Kasumi-1 (cell line): ENCODE results near the gene SPTB.

ENCODE experiments used
- DNase-seq, 2 experiments: peaks; one replicate each; lab custom pipeline; 2025; lab: John Stamatoyannopoulos, UW

Gene SPTB

DNA sequence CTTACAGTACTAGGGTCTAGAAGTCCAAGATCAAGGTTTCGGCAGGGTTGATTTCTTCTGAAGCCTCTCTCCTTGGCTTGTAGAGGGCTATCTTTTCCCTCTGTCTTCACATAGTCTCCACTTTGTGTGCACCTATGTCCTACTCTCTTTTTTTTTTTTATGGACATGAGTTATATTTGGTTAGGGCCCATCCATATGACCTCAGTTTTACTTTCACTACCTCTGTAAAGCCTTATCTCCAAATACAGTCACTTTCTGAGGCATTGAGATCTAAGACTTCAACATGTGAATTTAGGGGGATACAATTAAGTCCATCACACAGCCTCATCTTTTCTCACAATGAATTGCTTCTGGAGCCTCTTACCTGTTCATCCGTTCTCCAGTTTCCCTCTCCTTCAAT lies 5.9 kb upstream of the SPTB start:
- DNase-seq: no peak

DNA sequence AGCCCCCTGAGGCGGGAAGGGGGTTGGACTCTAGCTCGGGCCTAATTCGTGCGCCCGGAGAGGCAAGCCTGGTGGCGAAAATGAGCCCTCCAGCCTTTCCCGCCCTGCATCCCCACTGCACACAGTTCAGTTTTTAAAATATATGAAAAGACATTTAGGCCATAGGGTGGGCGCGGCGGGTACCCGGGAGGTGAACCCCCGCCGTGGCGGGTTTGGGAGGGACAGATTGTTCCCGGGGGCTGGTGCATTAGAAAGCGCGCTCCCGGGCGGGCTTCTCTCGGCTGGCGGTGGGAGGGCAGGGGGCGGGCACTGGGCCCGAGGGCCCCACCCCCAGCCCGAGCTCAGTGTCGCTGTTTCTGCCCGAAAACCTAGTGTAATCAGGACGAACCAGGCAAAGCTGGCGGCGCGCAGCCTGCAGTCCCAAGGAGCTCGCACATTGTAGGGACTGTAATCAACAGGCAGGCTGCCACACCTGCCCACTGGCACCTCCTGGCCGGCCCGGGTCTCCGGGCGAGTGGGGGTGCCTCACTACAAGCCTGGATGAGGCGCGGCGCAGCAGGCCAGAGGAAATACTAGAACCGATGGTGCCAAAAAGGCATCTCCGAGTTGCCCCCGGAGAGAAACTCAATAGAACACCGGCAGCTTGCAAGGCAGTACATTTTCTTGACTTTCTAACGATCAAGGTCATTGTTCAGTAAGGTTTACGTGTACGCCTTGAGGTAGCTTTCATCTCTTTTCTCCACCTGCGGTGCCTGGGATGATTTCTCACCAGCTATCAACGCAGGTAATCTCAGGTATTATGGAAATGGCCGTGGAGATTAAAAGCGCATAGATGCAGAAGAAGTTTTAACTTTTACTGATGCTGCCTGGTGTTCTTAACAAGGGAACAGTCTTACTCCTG lies 764 bp upstream of the SPTB start:
- peak; percentile 14 to 26 for DNase-seq

DNA sequence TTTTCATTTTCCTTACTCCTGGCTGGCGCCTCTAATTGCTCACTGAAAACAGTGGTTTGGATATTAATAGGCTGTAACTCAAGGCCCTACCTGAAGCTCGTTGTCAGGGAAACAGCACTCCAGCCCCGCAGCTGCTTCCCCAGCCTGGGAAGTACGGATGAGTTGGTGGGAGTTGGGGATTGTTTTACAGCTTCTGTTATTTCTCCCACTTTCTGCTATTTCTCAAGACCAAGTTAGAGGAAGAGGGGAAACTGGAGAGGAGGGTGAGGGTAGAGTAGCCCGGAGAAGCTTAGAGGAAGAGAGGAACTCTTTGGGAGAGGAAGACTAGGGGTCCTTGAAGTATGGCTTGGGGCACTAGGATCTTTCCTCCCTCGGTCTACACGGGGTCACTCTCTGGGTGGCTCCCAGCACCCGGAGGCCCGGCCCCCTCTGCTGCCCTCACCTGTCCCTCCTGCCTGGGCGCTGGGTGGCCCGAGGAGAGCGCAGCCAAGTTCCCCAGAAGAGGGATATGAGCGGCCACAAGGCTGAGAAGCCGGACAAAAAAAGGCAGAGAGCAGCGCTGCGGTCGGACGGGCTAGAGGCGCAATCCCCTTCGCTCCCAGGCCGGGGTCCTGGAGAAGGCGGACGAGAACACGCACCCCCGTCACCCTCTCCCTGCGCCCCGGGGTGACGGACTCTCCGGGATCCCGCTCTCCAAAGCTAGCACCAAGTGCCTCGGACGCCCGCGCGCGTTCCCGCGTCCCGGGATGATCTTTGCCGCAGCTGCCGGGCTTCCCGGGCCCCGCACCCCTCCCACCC lies 671 bp downstream of the SPTB start:
- DNase-seq: no peak

DNA sequence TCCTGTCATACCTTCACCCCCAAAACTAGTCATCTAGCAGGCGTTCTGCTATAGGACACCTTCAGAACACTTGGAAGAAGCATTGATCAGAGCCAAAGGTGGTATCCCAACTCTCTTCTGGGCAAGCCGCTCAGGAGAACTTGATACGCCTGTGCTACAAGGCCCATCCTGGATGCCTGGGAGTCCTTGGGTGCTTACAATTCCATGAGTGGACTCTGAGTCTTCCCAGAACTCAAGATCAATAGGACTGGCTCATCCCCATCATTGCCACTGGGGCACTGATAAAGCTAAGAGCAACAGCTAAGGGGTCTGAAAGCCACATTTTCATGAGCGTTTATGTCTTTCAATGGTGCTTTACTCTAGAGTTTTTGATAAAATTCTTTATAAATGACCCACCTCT lies 1.9 kb downstream of the SPTB start:
- no peak for DNase-seq

DNA sequence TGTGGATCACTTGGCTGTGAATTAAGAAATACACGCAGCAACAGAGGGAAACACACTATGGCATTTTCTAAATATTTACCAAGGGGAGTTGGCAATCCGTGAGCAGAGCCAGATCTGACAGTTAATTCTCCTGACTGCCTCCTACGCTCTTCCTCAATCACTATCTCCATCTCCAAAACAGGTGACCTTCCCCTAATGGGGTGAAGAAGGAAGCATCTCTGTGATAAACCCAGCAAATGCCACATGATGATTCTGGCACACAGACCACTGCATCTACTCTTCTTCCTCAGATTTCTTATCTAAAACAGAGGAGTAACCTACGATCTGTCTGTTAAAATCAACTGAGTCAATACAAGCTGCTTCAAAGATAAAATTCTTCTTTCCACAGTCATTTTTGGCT lies 4.4 kb downstream of the SPTB start:
- DNase-seq: no peak

DNA sequence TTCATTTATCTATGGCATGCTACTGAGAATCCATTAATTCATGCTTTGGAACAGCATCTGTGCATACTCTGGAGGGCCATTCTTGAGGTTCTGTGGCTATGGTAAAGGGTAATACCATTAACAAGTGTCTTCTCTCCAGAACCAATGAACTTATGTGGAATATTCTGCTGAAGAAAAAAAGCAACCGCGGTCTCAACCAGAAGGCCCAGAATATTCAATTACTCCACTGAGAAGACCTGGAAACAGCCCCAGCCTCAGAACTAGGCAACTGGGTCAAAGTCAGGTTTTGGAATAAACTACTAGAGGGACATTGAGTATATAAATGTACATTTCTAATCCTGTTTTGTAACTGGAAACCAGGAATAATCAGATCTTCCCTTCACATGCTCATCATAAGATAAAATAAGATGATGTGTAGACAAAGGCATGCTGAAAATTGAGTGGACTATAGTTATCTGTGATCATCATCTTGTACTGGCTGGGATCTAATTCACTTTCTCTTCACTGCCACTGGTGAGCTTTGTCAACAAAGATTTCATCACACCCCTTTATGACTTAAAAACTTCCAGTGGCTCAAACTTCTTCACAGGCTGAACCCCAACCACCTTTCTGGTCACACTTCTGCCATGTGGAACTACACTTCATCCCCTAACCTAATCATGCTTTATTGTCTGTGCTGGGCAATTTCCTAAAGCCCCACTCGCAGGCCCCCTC lies 6.0 kb downstream of the SPTB start:
- DNase-seq: no peak

DNA sequence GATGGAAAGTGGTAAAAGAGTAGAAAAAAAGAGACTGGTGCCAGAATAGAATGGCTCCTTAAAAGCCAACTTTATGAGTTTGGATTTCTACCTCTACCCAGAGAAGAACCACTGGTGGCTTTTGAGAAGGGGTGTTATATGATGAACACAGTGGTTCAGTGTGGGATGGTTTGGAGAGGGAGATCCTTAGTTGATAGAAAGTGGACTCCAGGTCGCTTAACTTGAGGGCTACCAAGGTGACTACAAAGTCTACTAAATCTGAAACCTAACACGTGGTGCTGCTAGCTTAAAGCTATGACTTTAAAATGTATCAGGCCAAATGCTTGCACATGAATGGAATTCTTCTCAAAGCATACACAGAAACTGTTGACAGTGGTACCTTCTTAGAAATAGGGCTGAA lies 8.4 kb downstream of the SPTB start:
- DNase-seq: no peak

DNA sequence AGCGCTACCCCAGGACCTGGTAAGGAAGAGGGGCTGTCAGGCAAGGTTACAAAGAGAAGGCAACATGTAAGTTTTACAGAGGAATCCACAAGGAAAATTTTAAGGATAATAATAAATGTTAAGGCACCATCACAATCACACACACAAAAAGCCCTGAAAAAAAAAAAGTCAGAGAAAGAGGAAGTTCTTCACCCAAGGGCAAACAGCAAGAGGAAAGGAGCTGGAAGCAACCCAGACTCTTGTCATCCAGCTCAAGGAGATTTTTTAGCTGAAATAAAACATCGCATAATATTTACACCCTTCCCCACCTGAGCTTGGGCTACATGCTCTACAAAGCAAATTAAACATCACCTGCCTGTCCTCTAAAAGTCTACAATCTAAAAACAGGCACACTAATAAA lies 9.5 kb downstream of the SPTB start:
- peak; percentile 61 to 75 for DNase-seq

DNA sequence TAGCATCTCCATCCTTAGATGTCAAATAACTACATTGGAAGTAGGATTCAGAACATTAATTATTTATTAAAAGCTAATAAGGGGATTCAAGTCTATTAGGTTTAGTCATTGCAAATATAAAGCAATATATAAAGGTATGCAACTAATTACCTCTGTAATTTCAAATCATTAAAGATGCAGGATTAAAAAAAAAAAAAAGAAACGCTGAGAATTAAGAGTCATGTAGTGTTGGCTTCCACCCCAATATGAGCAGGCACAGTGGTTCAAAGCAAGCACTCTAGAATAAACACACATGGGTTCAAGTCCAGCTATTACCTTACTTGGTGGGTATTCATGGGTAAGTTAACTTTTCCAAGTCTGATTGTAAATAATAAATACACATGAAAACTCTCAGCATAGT lies 10.9 kb downstream of the SPTB start:
- no peak for DNase-seq

DNA sequence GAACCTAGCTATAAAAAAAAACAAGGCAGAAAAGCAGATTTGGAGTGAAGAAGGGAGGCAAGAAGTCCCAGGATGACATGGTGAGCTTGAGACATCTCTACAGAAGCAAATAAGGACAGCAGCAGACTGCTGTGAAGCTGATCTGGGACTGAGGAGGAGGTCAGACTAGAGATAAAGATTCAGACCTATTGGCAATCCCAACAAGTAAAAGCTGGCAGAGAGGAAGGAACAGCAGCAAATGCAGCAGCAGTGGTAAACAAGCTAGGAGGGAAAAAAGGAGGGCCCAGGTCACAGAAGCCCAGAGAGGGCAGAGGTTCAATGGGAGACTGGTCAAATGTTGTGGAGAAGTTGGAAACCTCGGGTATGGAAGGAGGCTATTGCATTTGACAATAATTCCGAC lies 11.3 kb downstream of the SPTB start:
- no peak for DNase-seq

DNA sequence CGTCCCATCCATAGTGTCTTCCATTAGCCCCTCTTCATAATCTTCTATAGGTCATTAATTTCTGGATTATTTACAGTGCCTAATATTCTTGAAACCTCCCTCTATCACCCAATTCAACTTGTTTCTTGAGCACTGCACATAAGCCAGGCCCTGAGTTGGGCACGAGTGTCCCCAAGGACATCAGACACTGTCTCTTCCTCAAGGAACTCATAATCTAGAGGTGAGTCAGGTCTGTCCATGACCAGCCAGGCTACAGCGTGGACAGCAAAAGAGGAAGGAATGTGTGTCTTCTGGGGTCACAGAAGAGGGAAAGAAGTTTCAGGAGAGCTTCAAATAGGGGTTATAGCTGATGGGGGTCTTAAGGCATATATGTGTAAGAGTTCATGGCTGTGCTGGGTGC lies 12.5 kb downstream of the SPTB start:
- DNase-seq: no peak

DNA sequence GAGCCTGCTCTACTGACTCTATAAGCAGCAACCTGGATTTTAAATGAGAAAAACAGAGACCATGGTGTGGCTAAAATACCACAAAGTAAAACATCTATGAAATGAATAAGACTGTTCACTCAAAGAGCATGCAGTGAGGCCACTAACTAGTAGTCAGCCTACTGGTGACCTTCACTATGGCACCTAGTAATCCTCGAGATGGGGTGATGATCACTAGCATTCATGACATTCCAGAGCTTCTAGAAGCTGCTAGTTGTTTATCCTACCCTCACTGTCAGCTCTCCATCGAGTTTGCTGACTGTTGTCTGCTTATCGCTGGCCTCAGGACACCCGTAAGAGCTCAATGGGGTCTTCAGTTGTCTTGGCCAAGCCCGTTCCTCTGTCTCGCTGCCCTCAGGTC lies 13.7 kb downstream of the SPTB start:
- no peak for DNase-seq

DNA sequence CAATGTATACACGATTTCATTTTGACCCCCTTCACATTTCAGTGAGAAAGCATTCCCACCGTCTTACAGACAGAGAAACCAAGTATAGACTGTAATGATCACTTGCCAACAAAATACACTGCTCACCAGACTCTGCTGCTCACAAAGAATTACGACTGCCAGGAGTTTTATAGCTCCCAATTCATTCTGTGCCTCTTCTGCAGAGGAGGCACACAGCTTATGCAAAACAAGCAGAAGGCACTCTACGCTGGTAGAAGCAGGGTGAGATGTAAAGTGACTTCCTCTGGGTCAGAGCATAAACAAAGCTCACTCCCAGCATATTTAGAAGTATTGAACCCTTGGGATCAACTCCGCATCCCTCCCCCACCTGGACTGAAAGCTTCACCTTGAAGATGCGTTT lies 14.6 kb downstream of the SPTB start:
- no peak for DNase-seq

DNA sequence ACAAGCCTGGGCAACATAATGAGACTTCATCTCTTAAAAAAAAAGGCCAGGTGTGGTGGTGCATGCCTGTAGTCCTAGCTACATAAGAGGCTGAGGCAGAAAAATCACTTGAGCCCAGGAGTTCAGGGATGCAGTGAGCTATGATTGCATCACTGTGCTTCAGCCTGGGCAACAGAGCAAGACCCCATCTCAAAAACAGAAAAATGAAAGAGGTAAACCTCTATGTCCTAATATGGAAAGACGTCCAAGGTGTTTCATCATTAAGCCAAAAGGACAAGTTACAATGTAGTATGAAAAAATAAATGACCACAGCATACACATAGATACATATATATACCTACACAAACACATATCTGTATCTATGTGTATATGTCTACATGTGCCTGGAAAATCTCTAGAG lies 15.4 kb downstream of the SPTB start:
- DNase-seq: no peak

DNA sequence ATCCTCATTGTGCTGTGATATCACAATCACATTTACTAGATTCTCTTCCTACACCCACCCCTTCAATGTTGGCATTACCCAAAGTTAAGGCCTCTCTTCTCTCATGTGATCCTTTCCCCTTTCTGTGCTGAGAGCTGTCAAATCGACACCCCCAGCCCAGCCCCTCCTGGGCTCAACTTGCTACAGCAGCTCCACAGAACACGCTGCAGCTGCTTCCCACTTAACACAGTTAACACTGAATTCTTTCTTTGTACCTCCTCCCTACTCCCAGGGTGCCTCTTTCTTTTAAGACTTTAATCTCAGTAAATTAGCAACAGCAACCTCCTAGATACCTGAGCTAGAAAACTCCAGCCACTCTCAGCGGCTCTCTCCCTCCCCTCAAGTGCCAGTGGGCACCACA lies 17.8 kb downstream of the SPTB start:
- DNase-seq: no peak

DNA sequence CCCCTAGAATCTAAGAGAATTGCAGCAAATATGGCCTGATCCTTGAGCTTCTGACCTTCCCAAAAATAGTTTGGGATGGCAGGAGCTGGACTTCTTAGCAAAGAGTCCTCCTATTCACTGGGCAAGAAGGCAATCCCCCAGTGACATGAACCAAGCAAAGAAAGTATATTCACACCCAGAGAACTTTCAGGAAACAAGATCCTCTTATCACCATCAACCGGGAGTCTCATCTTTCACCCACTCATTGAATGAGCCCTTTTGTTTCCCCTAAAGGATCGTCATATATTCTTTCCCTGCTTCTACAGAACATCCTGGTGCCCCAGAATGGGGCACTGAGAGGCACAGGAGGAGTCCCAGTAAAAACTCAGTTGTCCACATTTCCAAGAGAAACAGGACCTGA lies 19.7 kb downstream of the SPTB start:
- no peak for DNase-seq

DNA sequence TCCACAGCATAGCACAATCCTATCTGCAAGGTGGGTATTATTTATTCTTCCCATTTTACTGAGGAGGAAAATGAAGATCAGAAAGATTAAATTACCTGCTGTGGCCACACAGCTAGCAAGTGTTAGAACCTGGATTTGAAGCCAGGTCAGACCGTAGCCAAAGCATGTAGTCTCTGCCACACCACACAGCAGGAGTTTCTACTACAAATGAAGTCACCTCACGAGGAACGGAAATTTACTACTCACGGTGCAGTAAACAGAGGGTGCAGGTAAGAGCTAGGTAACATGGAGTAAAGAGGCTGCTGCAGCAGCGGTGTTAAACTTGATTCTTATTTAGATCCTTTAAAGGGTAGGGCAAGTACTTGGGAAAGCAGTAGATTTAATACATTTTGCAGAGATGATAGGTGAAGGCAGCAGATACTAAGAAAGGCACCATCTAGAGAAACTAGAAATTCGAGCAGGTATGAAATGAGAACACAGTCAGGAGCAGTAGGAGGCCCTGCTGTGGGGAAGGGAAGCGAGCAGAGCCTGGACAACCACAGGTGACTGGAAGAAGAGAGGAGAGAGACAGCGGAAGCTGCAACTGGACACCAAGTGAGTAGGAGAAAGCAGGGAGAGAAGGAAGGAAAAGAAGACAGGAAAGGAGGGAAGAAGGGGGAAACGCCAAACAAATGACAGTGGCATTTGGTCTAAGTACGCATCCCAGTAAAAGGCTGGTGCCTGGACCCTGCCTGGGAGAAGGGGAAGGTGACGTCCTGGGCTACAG lies 21.5 kb downstream of the SPTB start:
- DNase-seq: no peak

DNA sequence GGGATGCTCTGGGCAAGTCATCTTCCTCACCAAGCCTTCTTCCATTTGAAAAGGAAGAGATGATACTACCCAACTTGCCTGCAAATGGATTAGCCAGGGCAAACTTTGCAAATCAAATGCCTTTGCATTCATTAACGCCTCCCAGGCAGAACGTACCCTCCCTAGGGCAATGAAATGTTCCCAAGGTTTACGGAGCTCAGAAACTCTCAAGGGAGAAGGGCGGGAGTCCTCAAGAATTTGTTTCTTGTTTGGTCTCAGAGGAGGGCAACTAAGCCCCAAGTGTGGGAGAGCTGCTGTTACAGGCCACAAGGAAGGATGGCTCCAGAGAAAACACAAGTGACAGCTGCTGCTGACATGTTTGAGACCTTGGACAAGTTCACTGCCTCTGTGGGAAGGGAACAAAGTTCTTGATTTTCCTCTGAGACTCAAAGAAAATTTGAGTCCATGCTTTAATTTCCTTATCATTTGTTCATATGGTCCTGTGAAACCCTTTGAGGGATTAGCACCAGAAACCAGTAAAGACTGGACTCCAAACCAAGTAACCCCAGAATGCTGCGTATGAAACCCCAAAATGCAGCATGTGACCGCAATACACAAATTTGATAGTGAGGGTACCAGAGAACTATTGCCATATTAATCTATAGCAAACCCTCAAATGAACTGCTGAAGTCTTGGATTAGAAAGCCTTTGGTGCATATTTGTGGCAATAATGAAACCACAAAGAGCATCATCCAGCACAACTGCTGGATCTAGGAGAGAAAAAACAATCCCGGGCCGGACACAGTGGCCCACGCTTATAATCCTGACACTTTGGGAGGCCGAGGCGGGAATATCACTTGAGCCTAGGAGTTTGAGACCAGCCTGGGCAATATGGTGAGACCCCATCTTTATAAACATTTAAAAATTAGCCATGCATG lies 22.9 kb downstream of the SPTB start:
- DNase-seq: no peak

DNA sequence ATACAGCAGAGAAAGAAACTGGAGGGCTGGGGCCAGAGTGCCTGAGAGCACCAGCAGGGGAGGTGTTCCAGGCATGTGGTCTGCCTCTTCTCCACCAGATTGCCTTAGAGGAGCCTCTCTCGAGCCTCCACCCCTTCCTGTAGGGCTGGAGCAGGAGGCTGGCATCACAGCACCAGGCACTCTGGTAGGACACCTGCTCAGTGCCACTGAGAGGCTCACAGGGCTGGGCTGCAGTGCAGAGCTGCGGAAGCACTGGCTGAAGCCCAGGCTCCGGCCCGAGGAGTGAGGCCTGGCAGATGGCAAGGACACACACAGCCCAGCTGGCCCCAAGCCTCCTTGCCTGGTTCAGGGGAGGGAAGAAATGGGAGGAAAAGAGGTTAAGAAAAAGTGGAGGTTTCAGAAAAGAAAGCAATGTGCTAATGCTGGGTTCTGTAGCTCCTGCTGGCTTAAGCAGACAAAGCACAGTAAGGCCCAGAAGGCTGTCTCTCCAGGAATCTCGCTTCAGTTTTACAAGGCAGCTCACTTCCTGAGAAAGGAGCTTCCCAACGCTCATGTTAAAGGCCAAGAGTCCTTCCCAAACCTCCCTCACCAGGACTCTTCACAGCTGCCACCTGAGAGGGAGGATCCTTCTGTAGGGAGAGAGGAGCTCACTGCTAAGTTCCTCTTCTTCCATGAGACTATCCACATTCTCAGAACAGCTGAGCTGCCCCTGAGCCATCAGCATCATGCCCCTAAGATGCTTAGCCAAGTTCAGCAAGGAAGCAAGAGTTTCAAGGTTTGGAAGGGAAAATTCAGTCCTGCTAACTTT lies 23.8 kb downstream of the SPTB start:
- DNase-seq: no peak
